ENCODE data around the gene THRA. TPM values are rescaled to one million over a fixed set of nuclear protein-coding genes. Genes with fewer than 3 reads are reported as not detected.

Gene THRA
- total RNA-seq, 1 experiment from 2014 or later, result 107 TPM

DNA sequence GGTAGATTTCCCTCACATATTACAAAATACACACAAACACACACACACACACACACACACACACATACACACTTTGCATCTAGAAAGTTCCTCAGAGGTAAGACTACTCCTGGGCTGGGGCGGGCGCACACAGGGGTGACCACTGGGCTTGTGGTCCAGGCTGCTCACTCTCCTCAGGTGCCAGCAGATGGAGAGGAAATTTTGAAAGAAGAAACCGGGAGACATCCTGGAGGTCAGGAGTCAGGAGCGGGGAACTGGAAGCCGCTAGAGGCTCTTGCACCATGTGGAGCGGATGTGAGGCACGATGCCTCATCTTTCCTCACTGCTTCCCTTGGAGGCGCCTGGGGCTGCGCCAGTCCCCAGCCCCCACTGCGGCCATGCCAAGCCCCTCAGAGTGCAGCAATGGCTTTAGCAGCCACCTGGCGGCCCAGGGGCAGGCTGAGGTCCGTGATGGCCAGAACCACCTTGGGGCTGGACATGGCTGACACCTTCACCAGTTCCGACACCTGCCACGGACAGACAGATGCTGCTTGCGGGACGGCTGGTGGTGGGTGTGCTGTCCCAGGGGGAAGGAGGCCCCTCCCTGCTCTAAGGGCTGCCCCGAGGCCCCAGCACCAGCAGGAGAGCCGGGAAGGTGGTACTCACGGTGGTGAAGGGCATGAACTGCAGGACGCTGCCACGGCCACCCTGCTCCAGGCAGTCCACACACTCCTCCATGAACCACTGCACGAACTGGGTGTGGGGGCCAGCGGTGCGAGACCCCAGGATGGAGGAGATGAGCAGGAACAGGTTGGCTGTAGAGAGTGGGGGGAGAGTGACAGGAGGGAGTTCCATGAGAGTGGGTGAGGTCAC is 43.4 kb upstream of the THRA start:
- no peak overlapping the region for H3K27ac Mint-ChIP-seq (ENCODE audit: unreplicated experiment)
- H3K27me3 Mint-ChIP-seq (ENCODE audit: unreplicated experiment), result peaks cover 44% of the 10 kb centered on the region
- no peak overlapping the region for H3K4me3 Mint-ChIP-seq (ENCODE audit: low read depth, unreplicated experiment)
- intact Hi-C loops (cut with micrococcal nuclease; ENCODE audit: unreplicated experiment), result no loop called here
- TF ChIP-seq, protein P1, sequence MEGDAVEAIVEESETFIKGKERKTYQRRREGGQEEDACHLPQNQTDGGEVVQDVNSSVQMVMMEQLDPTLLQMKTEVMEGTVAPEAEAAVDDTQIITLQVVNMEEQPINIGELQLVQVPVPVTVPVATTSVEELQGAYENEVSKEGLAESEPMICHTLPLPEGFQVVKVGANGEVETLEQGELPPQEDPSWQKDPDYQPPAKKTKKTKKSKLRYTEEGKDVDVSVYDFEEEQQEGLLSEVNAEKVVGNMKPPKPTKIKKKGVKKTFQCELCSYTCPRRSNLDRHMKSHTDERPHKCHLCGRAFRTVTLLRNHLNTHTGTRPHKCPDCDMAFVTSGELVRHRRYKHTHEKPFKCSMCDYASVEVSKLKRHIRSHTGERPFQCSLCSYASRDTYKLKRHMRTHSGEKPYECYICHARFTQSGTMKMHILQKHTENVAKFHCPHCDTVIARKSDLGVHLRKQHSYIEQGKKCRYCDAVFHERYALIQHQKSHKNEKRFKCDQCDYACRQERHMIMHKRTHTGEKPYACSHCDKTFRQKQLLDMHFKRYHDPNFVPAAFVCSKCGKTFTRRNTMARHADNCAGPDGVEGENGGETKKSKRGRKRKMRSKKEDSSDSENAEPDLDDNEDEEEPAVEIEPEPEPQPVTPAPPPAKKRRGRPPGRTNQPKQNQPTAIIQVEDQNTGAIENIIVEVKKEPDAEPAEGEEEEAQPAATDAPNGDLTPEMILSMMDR (IDR thresholded peaks at IDR 0.05; ENCODE audit: unreplicated experiment), result no peak
- TSS peak; percentile 56 for BruUV-seq (replicated peaks)
- H3K9me3 Mint-ChIP-seq (ENCODE audit: low read depth, unreplicated experiment), result no peaks in the 10 kb centered on the region
- CTCF ChIA-PET, result interaction anchor here (0.6 to 76.9 kb wide), 29 partner anchors 12 to 520 kb away, joined by 3 to 6506 read pairs (median 6); partner anchors contain the start of genes CSF3, GSDMA, GSDMB and LRRC3C
- peak; percentile 86 for DNase-seq
- peaks cover 42% of the 10 kb centered on the region for H3K36me3 Mint-ChIP-seq (ENCODE audit: insufficient read depth, unreplicated experiment)
- peaks cover 24% of the 10 kb centered on the region for H3K4me1 Mint-ChIP-seq (ENCODE audit: low read depth, unreplicated experiment)

GRCh38 chr17:40020146-40020545 is 42.6 kb upstream of the THRA start:
- peak; percentile 56 for DNase-seq
- Mint-ChIP-seq H3K27me3 (ENCODE audit: unreplicated experiment) (peaks cover 37% of the 10 kb centered on the region), H3K9me3 (ENCODE audit: low read depth, unreplicated experiment) (no peaks in the 10 kb centered on the region), H3K4me3 (ENCODE audit: low read depth, unreplicated experiment) (no peak overlapping the region), H3K27ac (ENCODE audit: unreplicated experiment) (no peak overlapping the region), H3K4me1 (ENCODE audit: low read depth, unreplicated experiment) (peaks cover 24% of the 10 kb centered on the region), H3K36me3 (ENCODE audit: insufficient read depth, unreplicated experiment) (peaks cover 44% of the 10 kb centered on the region)
- CTCF ChIA-PET, result interaction anchor here (0.5 to 23.5 kb wide), 26 partner anchors 13 to 399 kb away, joined by 3 to 774 read pairs (median 7); partner anchors contain the start of genes CSF3, MED24, NR1D1 and PSMD3
- no TSS peak for BruUV-seq (replicated peaks)
- TF ChIP-seq, protein P1 (IDR thresholded peaks at IDR 0.05; ENCODE audit: unreplicated experiment), result no peak
- intact Hi-C loops (cut with micrococcal nuclease; ENCODE audit: unreplicated experiment), result no loop called here

DNA sequence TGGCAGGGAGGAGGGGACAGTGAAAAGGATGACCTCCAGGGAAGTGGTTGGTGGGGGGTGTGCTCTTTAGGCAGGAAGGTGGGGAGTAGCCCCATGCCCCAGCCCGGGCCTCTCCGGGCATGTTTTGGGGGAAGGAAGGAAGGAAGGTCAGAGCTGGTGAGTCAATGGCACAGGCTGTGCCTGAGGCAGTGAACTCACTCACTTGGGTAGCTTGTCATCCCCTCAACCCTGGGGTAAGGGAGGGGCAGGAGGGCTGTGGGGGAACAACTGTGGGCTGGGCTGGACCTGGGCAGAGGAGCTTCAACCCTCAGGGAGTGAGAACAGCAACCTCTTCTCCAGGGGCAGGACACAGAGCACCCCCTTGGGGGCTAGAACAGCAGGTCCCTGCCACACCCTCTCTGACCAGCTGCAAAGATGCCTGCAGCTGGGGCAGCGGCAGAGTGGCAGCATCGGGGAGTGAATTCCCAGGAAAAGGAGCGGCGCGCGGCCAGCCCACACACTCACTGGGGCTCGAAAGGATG is 41.3 kb upstream of the THRA start:
- CTCF ChIA-PET, result interaction anchor here (0.6 to 23.5 kb wide), 84 partner anchors 8 to 478 kb away, joined by 3 to 774 read pairs (median 4); partner anchors contain the start of genes CSF3, ERBB2, MED24 and NR1D1
- no TSS peak for BruUV-seq (replicated peaks)
- TF ChIP-seq, protein P1 (IDR thresholded peaks at IDR 0.05; ENCODE audit: unreplicated experiment), result no peak
- intact Hi-C loops (cut with micrococcal nuclease; ENCODE audit: unreplicated experiment), result no loop called here
- Mint-ChIP-seq H3K36me3 (ENCODE audit: insufficient read depth, unreplicated experiment) (peaks cover 58% of the 10 kb centered on the region), H3K27ac (ENCODE audit: unreplicated experiment) (no peak overlapping the region), H3K27me3 (ENCODE audit: unreplicated experiment) (peaks cover 23% of the 10 kb centered on the region), H3K4me3 (ENCODE audit: low read depth, unreplicated experiment) (no peak overlapping the region), H3K4me1 (ENCODE audit: low read depth, unreplicated experiment) (peaks cover 36% of the 10 kb centered on the region), H3K9me3 (ENCODE audit: low read depth, unreplicated experiment) (no peaks in the 10 kb centered on the region)
- DNase-seq, result peak; percentile 88

DNA sequence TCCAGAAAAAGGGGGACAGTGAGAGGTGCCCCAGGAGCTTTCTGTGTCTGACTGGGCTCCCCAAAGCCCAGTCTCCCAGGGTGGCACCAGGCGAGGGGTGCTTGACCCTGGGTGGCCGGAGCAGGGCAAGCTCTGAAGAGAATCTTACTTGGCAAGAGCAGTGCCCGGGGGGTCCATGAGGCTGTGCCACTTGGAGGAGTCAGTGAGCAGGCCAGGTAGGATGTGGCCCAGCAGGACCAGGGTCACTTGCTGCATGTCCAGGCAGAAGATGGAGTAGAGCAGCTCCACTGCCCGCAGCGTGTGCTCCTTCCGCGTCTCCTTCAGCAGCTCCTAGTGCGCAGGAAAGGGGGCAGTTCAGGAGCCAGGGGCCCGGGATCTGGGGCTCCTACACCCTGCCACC is 40.3 kb upstream of the THRA start:
- intact Hi-C loops (cut with micrococcal nuclease; ENCODE audit: unreplicated experiment), result loop anchor here (2.0 kb wide), 1 partner anchor 20 kb away; no protein-coding TSS in a partner anchor
- Mint-ChIP-seq H3K27ac (ENCODE audit: unreplicated experiment) (no peak overlapping the region), H3K36me3 (ENCODE audit: insufficient read depth, unreplicated experiment) (peaks cover 65% of the 10 kb centered on the region), H3K4me3 (ENCODE audit: low read depth, unreplicated experiment) (no peak overlapping the region), H3K4me1 (ENCODE audit: low read depth, unreplicated experiment) (peaks cover 43% of the 10 kb centered on the region), H3K9me3 (ENCODE audit: low read depth, unreplicated experiment) (no peaks in the 10 kb centered on the region), H3K27me3 (ENCODE audit: unreplicated experiment) (peaks cover 19% of the 10 kb centered on the region)
- TF ChIP-seq, protein P1 (IDR thresholded peaks at IDR 0.05; ENCODE audit: unreplicated experiment), result no peak
- BruUV-seq (replicated peaks), result TSS peak; percentile 1
- CTCF ChIA-PET, result interaction anchor here (0.6 to 23.5 kb wide), 55 partner anchors 10 to 477 kb away, joined by 3 to 774 read pairs (median 5); partner anchors contain the start of genes CSF3, LRRC3C, NR1D1 and ORMDL3
- peak; percentile 61 for DNase-seq

Data from Calu3 (cell line).